HCT116 (cell line): Measurements from ENCODE around the gene CDKN1C. TPM values are rescaled to one million over a fixed set of nuclear protein-coding genes. Genes with fewer than 3 reads are reported as not detected.

Experiments
- ATAC-seq: fragments of 200-7000 bp; cut with Tn5 transposase; 2 replicates; pipeline ENCODE4 v1.9.1; 2020; ENCODE audit warnings: mild to moderate bottlenecking, moderate library complexity
- BruUV-seq: library from RNA; stranded (reverse); fragments of 400-500 nt; replicated peaks from 2 replicates; lab custom pipeline; 2021; lab: Mats Ljungman, UMichigan
- CTCF ChIA-PET: fragments of 300-600 bp; sonication (Branson Sonifier 250); formaldehyde crosslinking; loops from one replicate; lab custom pipeline; 2021; ENCODE audit warnings: antibody characterized with exemption; lab: Charles Lee
- POLR2A ChIA-PET: fragments of 300-600, 350-600 bp; sonication (Branson Sonifier 250); formaldehyde crosslinking; loops from one replicate; lab custom pipeline; 2021; ENCODE audit warnings: antibody characterized with exemption; lab: Charles Lee
- RAD21 ChIA-PET, 2 experiments: fragments of 300-600 bp; sonication (Branson Sonifier 250); formaldehyde crosslinking; loops; one replicate each; lab custom pipeline; 2023; ENCODE audit warnings: low total read pairs in 2 of 2; ENCODE audit not compliant: uncharacterized antibody in 2 of 2, unreplicated experiment in 2 of 2, low non-redundant PET in 1 of 2; lab: Charles Lee
- DNase-seq: peaks from one replicate; pipeline ENCODE4 v3.0.0-alpha.2; 2010; ENCODE audit warnings: low read depth, low spot score
- H2AFZ ChIP-seq: fragments of 200-600 bp; shearing (Covaris generic), sonication (generic); 2 replicates; pipeline ENCODE4 v1.6.1; 2017; ENCODE audit warnings: low read depth, mixed run types, mixed read lengths, antibody characterized with exemption, low read length; ENCODE audit not compliant: poor library complexity, severe bottlenecking
- H3K27ac ChIP-seq: 2 replicates; pipeline ENCODE4 v1.5.1; 2012; ENCODE audit warnings: low read depth, low read length
- H3K27me3 ChIP-seq: fragments of 200-600 bp; sonication (generic); 2 replicates; pipeline ENCODE4 v1.6.1; 2016; ENCODE audit warnings: mixed run types, low read length, mixed read lengths; ENCODE audit not compliant: insufficient read depth
- H3K36me3 ChIP-seq, 2 experiments: fragments of 200-500 bp in 1 of 2; fragments of 200-600 bp in 1 of 2; sonication (Bioruptor generic) in 1 of 2; sonication (generic) in 1 of 2; 2 replicates each; pipeline versions ENCODE4 v1.5.1 to v1.6.1; 2014 to 2016; ENCODE audit warnings: low read length in 2 of 2, inconsistent platforms in 1 of 2, mixed read lengths in 1 of 2, mixed run types in 1 of 2; ENCODE audit not compliant: insufficient read depth in 2 of 2, control insufficient read depth in 1 of 2
- H3K4me1 ChIP-seq, 2 experiments: fragments of 200-600 bp in 1 of 2; sonication (generic) in 1 of 2; 2 replicates each; pipeline versions ENCODE4 v1.5.1 to v1.6.1; 2012 to 2017; ENCODE audit warnings: low read length in 2 of 2, inconsistent platforms in 1 of 2, mild to moderate bottlenecking in 1 of 2, mixed read lengths in 1 of 2, mixed run types in 1 of 2, moderate library complexity in 1 of 2; ENCODE audit not compliant: insufficient read depth in 2 of 2, control insufficient read depth in 1 of 2
- H3K4me2 ChIP-seq: fragments of 200-600 bp; sonication (generic); 2 replicates; pipeline ENCODE4 v1.6.1; 2017; ENCODE audit warnings: mixed run types, low read length, mixed read lengths
- H3K4me3 ChIP-seq, 2 experiments: fragments of 200-600 bp in 1 of 2; sonication (generic) in 1 of 2; replicated peaks in 1 of 2; 2 replicates each; pipeline ENCODE4 v1.5.1; 2011 to 2016; ENCODE audit warnings: low read length in 2 of 2, control low read depth in 1 of 2, low read depth in 1 of 2, mild to moderate bottlenecking in 1 of 2, mixed read lengths in 1 of 2, mixed run types in 1 of 2
- H3K79me2 ChIP-seq: fragments of 200-600 bp; sonication (generic); 2 replicates; pipeline ENCODE4 v1.6.1; 2017; ENCODE audit warnings: mild to moderate bottlenecking, mixed run types, low read length, moderate library complexity, mixed read lengths; ENCODE audit not compliant: insufficient read depth
- H3K9ac ChIP-seq: fragments of 200-600 bp; sonication (generic); 2 replicates; pipeline ENCODE4 v1.6.1; 2016; ENCODE audit warnings: low read length, mixed read lengths
- H3K9me2 ChIP-seq: fragments of 200-600 bp; sonication (generic), shearing (Covaris generic); 2 replicates; pipeline ENCODE4 v1.6.1; 2017; ENCODE audit warnings: mixed run types, mild to moderate bottlenecking, moderate library complexity; ENCODE audit not compliant: insufficient read depth
- H3K9me3 ChIP-seq, 2 experiments: fragments of 200-500 bp in 1 of 2; fragments of 200-600 bp in 1 of 2; sonication (Bioruptor generic) in 1 of 2; sonication (generic) in 1 of 2; 2 replicates each; pipeline ENCODE4 v1.6.1; 2014 to 2017; ENCODE audit warnings: low read length in 2 of 2, mixed read lengths in 2 of 2, inconsistent platforms in 1 of 2, low read depth in 1 of 2, mild to moderate bottlenecking in 1 of 2, mixed run types in 1 of 2, moderate library complexity in 1 of 2; ENCODE audit not compliant: control insufficient read depth in 1 of 2, insufficient read depth in 1 of 2
- H4K20me1 ChIP-seq: fragments of 200-600 bp; sonication (generic), shearing (Covaris generic); 2 replicates; pipeline ENCODE4 v1.6.1; 2017; ENCODE audit warnings: mixed run types, mild to moderate bottlenecking, moderate library complexity; ENCODE audit not compliant: insufficient read depth
- EGR1 ChIP-seq: IDR thresholded peaks from 2 replicates; pipeline ENCODE4 v1.6.1; 2012; ENCODE audit warnings: low read depth
- FOSL1 ChIP-seq: IDR thresholded peaks from 2 replicates; pipeline ENCODE4 v1.6.1; 2012; ENCODE audit warnings: low read depth
- MAX ChIP-seq: IDR thresholded peaks from 2 replicates; pipeline ENCODE4 v1.6.1; 2012
- REST ChIP-seq: IDR thresholded peaks from 2 replicates; pipeline ENCODE4 v1.6.1; 2012; ENCODE audit warnings: low read depth
- SIN3A ChIP-seq: IDR thresholded peaks from 2 replicates; pipeline ENCODE4 v1.6.1; 2012; ENCODE audit warnings: low read depth
- SP1 ChIP-seq: IDR thresholded peaks from 2 replicates; pipeline ENCODE4 v1.6.1; 2012; ENCODE audit warnings: low read depth
- SRF ChIP-seq: IDR thresholded peaks from 2 replicates; pipeline ENCODE4 v1.6.1; 2012; ENCODE audit warnings: low read depth
- ZBTB33 ChIP-seq: IDR thresholded peaks from 2 replicates; pipeline ENCODE4 v1.6.1; 2011; ENCODE audit warnings: mild to moderate bottlenecking, low read length, moderate library complexity; ENCODE audit not compliant: insufficient replicate concordance; ENCODE audit errors: extremely low read depth
- intact Hi-C: fragments of 100-400 bp; cut with micrococcal nuclease; formaldehyde crosslinking; loops from 2 replicates; pipeline ENCODE4 v1.10.0; 2022
- total RNA-seq: library from RNA; stranded (reverse); gene quantifications from one replicate; pipeline ENCODE4 v1.2.1, GENCODE V29; 2021; ENCODE audit not compliant: unreplicated experiment

Gene CDKN1C
- total RNA-seq, 1 experiment from 2014 or later: 24.0 TPM

- ChIA-PET POLR2A (no interaction called here), RAD21 (no interaction called here), CTCF (no interaction called here)
- Histone ChIP-seq H3K36me3 (no peaks in the 10 kb centered on the region), H3K4me3 (no peak overlapping the region), H3K9me2 (no peaks in the 10 kb centered on the region), H3K4me1 (peaks cover 8 to 13% of the 10 kb centered on the region in 2 experiments; a peak in 3 of 4 replicates), H3K9ac (no peak overlapping the region), H3K27ac (no peak overlapping the region; the same call in 1 of the 2 replicates), H4K20me1 (no peaks in the 10 kb centered on the region), H3K27me3 (no peaks in the 10 kb centered on the region), H3K4me2 (no peak overlapping the region), H3K79me2 (no peaks in the 10 kb centered on the region), H3K9me3 (no peaks in the 10 kb centered on the region), H2AFZ (no peak overlapping the region)
- ATAC-seq (no peak), DNase-seq (no peak)
- intact Hi-C loops: no loop called here
- no peak for TF ChIP-seq SIN3A
- no peak for TF ChIP-seq MAX
- no peak for TF ChIP-seq EGR1
- TF ChIP-seq SP1: no peak
- no peak for TF ChIP-seq SRF
- TF ChIP-seq REST: no peak
- TF ChIP-seq ZBTB33: no peak
- TF ChIP-seq FOSL1: no peak
- no TSS peak for BruUV-seq
Observed at GRCh38 chr11:2837651-2838050, 47.9 kb downstream of the CDKN1C start.
